ENCODE results near the gene RNGTT. TPM values are rescaled to one million over a fixed set of nuclear protein-coding genes. Genes with fewer than 3 reads are reported as not detected.

The RNGTT gene
- total and polyA plus RNA-seq, 7 donors, result 3.0 to 14.7 (median 10.0) TPM

GRCh38 chr6:88825856-88826255, 137.6 kb downstream of the RNGTT start:
- no peak for TF ChIP-seq POLR2A (IDR thresholded peaks at IDR 0.05)
- TF ChIP-seq POLR2AphosphoS5 (IDR thresholded peaks at IDR 0.05), result no peak
- no peak for TF ChIP-seq CTCF (IDR thresholded peaks at IDR 0.05)
- no peak for TF ChIP-seq EP300 (IDR thresholded peaks at IDR 0.05)
- intact Hi-C loops (cut with DNase I), result no loop called here
- Histone ChIP-seq H3K4me3 (no peak overlapping the region), H3K36me3 (peaks cover 0 to 7% (median 0%) of the 10 kb centered on the region in 4 donors), H3K9me3 (peaks cover 0 to 2% (median 0%) of the 10 kb centered on the region in 4 donors), H3K27ac (no peak overlapping the region), H3K27me3 (no peaks in the 10 kb centered on the region), H3K4me1 (no peaks in the 10 kb centered on the region)
- 83 to 92% methylated on average over 3 of the region's 3 CpGs for WGBS, 2 donors
- no peak for DNase-seq

DNA sequence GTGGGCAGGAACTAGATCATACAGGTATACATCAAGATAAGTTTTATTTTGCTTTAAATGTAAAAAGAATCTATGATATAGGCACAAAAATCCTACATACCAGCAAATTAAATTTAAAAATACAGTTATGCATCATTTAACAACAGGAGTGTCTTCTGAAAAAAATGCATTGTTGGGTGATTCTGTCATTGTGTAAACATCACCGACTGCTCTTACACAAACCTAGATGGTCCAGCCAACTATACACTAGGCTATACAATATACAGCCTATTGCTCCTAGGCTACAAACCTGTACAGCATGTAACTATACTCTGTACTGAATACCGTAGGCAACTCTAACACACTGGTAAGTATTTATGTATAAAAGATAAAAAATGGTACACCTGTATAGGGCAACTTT, 139.4 kb downstream of the RNGTT start:
- no peak for DNase-seq
- Histone ChIP-seq H3K27me3 (no peaks in the 10 kb centered on the region), H3K9me3 (no peaks in the 10 kb centered on the region), H3K4me3 (no peak overlapping the region), H3K27ac (no peak overlapping the region), H3K36me3 (peaks cover 0 to 7% (median 0%) of the 10 kb centered on the region in 4 donors), H3K4me1 (no peaks in the 10 kb centered on the region)
- intact Hi-C loops (cut with DNase I), result no loop called here
- TF ChIP-seq POLR2AphosphoS5 (IDR thresholded peaks at IDR 0.05) (no peak), EP300 (IDR thresholded peaks at IDR 0.05) (no peak), POLR2A (IDR thresholded peaks at IDR 0.05) (no peak), CTCF (IDR thresholded peaks at IDR 0.05) (no peak)
- 38 to 72% methylated on average over 2 of the region's 2 CpGs for WGBS, 2 donors

DNA sequence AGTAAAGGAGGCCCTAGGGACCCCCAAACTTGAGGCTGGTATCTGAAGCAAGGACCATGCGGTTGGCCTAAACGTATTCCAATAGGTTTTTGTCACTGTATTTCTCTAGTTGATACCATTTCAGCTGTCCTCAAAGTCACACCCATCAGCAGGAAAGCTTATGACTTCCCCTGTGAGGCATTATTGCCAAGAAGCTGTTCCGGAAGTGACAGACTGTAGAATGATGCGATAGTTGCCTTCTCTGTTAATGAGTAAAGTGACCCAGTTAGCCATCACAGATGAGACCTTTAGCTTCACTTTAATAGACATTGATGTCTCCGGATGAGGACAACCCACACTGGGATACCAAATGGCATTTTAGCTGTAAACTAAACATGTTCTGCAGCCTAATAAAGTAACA, 147.9 kb downstream of the RNGTT start:
- H3K9me3 ChIP-seq, result no peaks in the 10 kb centered on the region
- no peak overlapping the region for H3K4me3 ChIP-seq
- no peak for TF ChIP-seq CTCF (IDR thresholded peaks at IDR 0.05)
- no peak for TF ChIP-seq EP300 (IDR thresholded peaks at IDR 0.05)
- TF ChIP-seq POLR2A (IDR thresholded peaks at IDR 0.05), result no peak
- 91 to 93% methylated on average over 5 of the region's 5 CpGs for WGBS, 2 donors
- no peak overlapping the region for H3K27ac ChIP-seq
- no peaks in the 10 kb centered on the region for H3K4me1 ChIP-seq
- no peak for DNase-seq
- no peaks in the 10 kb centered on the region for H3K36me3 ChIP-seq
- no peaks in the 10 kb centered on the region for H3K27me3 ChIP-seq
- intact Hi-C loops (cut with DNase I), result no loop called here

DNA sequence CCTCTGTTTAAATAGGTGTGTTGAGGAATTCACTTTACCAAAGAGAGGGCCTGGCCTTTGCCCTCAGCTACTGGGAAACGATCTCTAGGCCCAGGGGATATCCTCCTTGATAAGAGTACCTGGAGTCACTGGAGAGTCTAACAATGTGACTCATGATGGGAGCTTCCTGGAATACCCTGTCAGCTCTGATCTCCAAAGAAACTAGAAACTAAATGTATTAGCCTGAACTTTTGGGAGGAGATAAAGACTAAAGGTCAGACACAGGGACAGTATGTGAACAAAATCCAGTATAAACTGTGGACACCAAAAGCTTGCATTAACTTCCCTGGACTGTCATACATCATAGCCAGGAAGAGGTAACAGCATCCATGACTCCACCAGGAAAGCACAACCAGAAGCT, 148.5 kb downstream of the RNGTT start:
- no peak for TF ChIP-seq POLR2A (IDR thresholded peaks at IDR 0.05)
- no peak for TF ChIP-seq POLR2AphosphoS5 (IDR thresholded peaks at IDR 0.05)
- no peak for TF ChIP-seq EP300 (IDR thresholded peaks at IDR 0.05)
- no peak for TF ChIP-seq CTCF (IDR thresholded peaks at IDR 0.05)
- Histone ChIP-seq H3K36me3 (no peaks in the 10 kb centered on the region), H3K4me1 (no peaks in the 10 kb centered on the region), H3K27me3 (no peaks in the 10 kb centered on the region), H3K27ac (no peak overlapping the region), H3K9me3 (no peaks in the 10 kb centered on the region), H3K4me3 (no peak overlapping the region)
- intact Hi-C loops (cut with DNase I), result no loop called here
- DNase-seq, result no peak
- WGBS, 2 donors, result 30 to 67% methylated on average over 1 of the region's 1 CpG

- TF ChIP-seq POLR2AphosphoS5 (IDR thresholded peaks at IDR 0.05) (no peak), EP300 (IDR thresholded peaks at IDR 0.05) (no peak)
- Histone ChIP-seq H3K9me3 (no peaks in the 10 kb centered on the region), H3K4me1 (no peaks in the 10 kb centered on the region), H3K27ac (no peak overlapping the region), H3K27me3 (no peaks in the 10 kb centered on the region), H3K36me3 (no peaks in the 10 kb centered on the region), H3K4me3 (no peak overlapping the region)
- intact Hi-C loops (cut with DNase I), result no loop called here
- WGBS, 2 donors, result 81 to 92% methylated on average over 5 of the region's 5 CpGs
- no peak for DNase-seq
Observed at GRCh38 chr6:88813045-88813444, 150.4 kb downstream of the RNGTT start.
